Fibroblast of mammary gland (primary cell): ENCODE results near the gene CROCC2.

Experiments
- DNase-seq: peaks from one replicate; pipeline ENCODE4 v3.0.0-alpha.2; 2010; ENCODE audit warnings: low read depth
- H3K4me3 ChIP-seq: 2 replicates; pipeline ENCODE4 v1.5.1; 2011; ENCODE audit warnings: low read depth, mild to moderate bottlenecking, low read length, moderate library complexity; ENCODE audit not compliant: control insufficient read depth
- TF ChIP-seq, protein P1 (sequence below): conservative IDR thresholded peaks from 2 replicates; pipeline ENCODE4 v1.5.1; 2011; ENCODE audit warnings: low read depth, low read length, inconsistent platforms; ENCODE audit not compliant: control insufficient read depth, insufficient read depth

The CROCC2 gene

DNA sequence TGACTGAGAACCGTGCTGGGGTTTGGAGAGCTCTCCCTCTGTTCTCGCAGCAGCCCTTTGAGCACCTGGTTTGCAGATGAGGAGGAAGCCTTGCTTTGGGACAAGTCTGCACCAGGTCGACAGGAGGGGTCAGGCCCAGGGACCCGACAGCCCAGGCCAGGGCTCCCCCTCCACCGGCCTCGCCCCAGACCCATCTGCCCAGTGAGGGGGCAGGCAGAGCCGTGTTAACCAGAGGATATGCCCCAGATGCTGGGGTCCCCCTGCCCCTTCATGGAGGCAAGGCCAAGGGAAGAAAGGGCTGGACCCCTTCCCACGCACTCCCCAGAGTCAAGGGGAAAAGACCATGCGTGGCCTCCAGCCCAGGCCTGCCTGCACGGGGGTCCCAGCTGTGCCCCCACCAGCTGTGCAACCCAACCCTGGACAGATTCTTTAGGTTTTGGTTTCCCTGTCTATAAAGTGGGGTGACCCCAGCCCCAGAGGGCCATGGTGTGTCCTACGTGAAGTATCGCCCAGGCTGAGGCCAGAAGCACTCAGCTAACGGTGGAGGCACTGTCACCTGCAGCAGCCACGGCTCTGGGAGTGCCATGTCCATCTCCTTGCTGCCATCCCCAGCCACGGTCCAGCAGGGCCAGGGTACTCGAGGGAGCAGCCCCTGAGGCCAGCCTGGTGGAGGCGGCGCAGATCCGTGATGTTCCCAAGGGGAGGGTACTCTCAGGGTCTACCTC, 87.5 kb downstream of the CROCC2 start:
- TF ChIP-seq, protein P1, sequence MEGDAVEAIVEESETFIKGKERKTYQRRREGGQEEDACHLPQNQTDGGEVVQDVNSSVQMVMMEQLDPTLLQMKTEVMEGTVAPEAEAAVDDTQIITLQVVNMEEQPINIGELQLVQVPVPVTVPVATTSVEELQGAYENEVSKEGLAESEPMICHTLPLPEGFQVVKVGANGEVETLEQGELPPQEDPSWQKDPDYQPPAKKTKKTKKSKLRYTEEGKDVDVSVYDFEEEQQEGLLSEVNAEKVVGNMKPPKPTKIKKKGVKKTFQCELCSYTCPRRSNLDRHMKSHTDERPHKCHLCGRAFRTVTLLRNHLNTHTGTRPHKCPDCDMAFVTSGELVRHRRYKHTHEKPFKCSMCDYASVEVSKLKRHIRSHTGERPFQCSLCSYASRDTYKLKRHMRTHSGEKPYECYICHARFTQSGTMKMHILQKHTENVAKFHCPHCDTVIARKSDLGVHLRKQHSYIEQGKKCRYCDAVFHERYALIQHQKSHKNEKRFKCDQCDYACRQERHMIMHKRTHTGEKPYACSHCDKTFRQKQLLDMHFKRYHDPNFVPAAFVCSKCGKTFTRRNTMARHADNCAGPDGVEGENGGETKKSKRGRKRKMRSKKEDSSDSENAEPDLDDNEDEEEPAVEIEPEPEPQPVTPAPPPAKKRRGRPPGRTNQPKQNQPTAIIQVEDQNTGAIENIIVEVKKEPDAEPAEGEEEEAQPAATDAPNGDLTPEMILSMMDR = no peak
- DNase-seq = no peak
- no peak overlapping the region for H3K4me3 ChIP-seq

DNA sequence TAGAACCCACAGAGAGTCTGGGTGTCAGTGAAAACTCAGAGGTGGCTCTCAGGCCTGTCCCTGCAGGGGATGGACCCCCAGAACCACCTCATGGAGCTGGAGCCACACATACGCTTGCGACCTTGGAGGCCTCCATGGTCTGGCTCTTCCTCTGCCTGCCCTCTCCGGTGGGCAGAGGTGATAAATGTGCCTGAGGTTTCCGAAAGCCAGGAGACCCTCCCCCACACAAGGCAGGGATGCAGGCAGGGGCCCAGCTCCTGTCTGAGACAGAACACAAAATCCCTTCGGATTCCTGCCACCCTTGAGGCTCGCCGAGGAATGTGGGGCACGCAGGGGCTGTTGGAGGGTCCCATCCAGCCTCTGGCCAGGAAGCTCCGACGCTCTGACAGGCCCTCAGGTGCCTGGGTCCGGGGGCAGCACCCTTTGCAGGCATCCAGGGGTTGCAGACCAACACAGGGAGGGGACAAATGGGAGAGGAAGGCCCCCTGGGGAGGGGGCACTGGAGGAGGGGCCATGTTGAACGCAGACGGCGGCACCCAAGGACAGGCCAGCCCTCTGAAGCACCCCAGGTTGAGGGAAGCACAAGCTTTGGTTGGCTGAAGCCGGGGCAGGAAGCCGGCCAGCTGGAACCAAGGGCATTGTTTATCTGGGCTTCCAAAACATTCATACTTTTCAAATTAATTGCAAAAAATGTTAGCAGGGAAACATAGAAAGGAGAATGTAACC, 88.2 kb downstream of the CROCC2 start:
- TF ChIP-seq, protein P1 = no peak
- no peak for DNase-seq
- H3K4me3 ChIP-seq = no peak overlapping the region

DNA sequence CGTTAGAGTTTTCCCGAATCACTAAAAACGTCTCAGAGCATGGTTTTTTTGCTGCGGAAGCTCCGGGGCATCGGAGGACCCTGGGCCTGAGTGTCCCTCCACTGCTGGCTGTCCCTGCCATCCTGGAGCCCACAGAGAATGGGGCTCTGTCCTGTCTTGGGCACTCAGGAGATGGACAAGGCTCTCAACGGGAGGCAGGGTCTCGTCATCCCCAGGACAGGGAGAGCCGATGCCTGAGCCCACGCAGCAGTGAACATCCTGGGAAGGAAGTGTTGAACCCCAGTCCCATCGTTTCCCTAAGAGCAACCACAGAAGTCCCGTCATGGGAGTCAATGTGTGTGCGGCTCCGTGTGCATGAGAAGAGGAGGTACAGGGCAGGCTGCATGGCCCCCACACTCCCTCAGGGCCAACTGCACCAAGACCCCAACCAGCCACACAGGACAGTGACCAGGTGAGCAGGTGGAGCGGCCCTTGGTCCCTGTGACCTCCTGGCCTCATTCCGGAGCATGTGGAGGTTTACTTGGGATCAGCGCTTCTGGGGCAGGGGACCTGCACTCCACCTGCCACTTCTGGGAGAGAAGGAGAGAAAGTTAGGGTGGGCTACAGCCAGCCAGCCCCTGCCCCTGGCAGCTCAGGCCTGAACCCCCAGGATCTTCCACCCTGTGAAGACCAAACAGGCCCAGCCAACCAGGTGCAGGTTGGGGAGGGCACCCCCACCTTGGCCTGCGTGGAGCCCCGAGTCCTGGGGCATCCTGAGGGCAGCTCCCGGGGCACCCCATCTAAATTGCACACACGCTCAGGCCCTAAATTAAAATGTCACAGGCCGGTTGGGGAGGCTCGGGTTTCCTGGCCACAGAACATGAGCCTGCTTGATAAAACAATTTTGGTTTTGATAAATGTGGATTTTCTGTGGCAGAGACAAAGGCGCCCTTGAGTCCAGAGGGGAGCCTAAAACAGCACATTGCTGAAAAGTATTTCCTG, 89.2 kb downstream of the CROCC2 start:
- no peak for DNase-seq
- TF ChIP-seq, protein P1 = no peak
- H3K4me3 ChIP-seq = no peak overlapping the region

DNA sequence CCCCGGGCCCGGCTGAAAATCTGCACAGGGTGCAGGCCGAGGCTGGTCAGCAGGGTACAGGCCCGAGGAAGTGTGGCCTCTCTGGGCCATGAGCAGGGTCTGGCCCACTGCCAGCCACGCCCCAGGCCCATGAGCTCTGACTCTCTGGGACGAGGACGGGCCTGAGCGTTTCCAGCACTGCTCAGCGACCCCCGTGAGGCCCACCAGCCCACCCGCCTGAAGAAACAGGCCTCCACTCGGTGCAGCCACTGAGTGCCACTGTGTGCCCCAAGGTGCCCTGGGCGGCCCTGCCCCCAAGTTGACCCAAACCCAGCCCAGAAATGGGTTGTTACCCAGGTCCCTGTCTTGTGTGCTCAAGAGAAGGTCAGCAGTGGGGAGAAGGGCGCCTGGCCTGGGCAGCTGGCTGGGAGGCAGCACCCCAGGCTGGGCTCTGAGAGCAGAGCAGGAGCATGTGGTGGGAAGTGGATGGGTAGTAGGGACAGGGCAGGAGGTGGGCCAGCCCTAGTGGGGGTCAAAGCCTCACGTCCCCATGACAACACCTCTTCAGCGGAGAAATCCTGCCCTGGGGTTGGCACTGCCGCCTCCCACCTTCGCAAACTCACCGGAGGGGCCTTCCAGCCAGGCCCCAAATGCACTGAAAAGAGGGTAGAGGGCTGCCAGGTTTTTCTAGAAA, 90.2 kb downstream of the CROCC2 start:
- H3K4me3 ChIP-seq = no peak overlapping the region
- TF ChIP-seq, protein P1 = no peak
- no peak for DNase-seq

DNA sequence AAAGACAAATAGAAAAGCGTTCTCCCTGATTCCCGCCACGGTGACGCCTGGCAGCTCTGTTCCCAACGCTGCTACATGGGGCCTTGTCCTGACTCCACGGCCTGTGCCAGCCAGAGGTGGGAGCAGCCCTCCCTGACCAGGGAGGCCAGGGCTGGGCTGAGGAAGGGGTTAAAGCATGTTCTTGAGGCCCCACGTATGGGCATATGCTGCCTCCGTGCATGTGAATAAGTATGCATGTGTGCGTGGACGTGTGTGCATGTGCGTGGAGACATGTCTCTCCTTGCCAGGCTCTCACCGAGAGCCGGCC, 90.7 kb downstream of the CROCC2 start:
- H3K4me3 ChIP-seq = no peak overlapping the region
- no peak for DNase-seq
- TF ChIP-seq, protein P1 = no peak
